ENCODE data around the gene RTN4R.
A peak's percentile ranks its signal among the peaks of the same experiment; 100 is the strongest.

The RTN4R gene

DNA sequence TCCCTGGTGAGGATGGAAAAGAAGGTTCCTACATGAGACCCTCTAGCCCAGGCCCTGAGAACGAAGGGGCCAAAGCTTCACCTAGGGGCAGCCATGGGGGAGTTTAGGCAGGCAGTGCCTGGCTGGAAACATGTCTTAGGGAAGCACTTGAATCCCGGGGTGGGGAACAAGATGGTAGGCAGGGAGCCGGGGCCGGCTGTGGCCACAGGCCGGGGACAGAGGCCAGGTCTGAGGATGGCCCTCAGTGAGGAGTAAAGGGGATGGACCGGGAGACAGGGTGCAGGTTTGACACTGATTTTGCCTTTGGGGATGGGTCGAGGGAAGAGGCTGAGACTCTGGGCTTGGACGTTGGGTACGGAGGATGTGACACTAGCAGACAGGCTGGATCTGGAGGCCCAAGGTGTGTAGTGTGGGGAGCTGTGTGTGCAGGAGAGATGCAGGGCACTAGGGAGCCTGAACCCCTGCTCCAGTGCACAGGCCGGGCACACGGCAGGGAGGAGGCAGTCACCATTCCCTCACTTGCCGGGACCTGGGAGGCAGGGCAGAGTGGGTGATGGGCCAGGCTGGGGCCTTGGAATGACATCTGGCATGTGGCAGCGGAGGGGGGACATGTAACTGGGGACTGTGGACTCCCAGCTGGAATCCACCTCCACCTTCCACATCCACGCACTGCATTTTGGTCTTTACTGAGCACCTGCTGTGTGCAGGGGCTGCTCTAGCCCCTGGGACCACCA is 6.1 kb downstream of the RTN4R start:
- Histone ChIP-seq H3K27me3 (no peaks in the 10 kb centered on the region; a peak in 1 of 22 replicates), H3K9me3 (replicated peaks in 1 of 11) (no peaks in the 10 kb centered on the region), H3K9ac (peak overlapping the region in 3 of 11 experiments; percentile 38 to 46 (median 42); a peak in 2 of 22 replicates), H3K27ac (peak overlapping the region in 1 of 11 experiments; percentile 19; a peak in 2 of 22 replicates), H3K4me1 (peaks cover 4 to 98% (median 75%) of the 10 kb centered on the region in 10 experiments; a peak in 18 of 20 replicates), H3K36me3 (peaks cover 0 to 8% (median 0%) of the 10 kb centered on the region in 11 experiments; a peak in 3 of 22 replicates), H3K4me3 (no peak overlapping the region), H4K20me1 (peaks cover 0 to 98% (median 28%) of the 10 kb centered on the region in 11 experiments; a peak in 15 of 22 replicates), H3K4me2 (peak overlapping the region in 8 of 11 experiments; percentile 69 to 99 (median 90); a peak in 16 of 22 replicates)
- TF ChIP-seq Cebpa-rat (IDR thresholded peaks at IDR 0.05): no peak

DNA sequence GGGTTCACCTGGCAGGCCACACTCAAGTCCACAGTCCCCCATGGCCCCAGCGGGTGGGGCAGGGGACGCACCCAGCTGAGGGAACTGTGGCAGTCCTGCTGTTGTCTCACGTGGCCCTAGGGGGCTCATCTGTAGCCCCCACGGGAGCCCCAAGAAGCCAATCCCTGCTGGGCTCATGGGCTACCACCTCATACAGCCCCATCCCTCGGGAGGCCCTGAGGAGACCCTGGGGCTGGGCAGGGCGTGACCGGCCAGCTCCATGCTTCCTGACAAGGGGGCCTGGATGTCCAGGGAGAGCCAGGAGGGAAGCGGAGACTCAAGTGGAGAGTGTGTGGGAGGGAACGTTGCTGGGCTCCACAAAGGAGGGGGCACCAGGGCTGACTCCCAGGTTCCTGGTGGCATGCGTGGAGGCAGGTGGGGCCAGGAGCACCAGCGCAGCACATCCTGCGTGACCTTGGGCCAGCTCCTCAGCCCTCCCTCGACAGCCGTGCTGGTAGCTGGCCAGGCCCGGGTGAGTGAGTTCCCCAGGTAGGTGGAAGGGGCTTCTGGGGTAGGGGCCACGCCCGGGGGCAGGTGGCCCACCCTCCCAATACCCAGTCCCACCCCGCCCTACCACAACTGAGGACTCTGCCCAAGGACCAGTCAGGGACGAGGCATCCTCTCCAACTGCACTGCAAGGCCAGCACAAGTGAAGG is 7.9 kb downstream of the RTN4R start:
- Histone ChIP-seq H3K4me2 (peak overlapping the region in 4 of 11 experiments; percentile 14 to 95 (median 58); a peak in 6 of 22 replicates), H4K20me1 (peaks cover 0 to 99% (median 24%) of the 10 kb centered on the region in 11 experiments; a peak in 16 of 22 replicates), H3K9ac (peak overlapping the region in 1 of 11 experiments; percentile 17; a peak in 1 of 22 replicates), H3K9me3 (replicated peaks in 1 of 11) (no peaks in the 10 kb centered on the region), H3K27me3 (no peaks in the 10 kb centered on the region; a peak in 1 of 22 replicates), H3K27ac (peak overlapping the region in 3 of 11 experiments; percentile 16 to 38 (median 25); a peak in 4 of 22 replicates), H3K4me3 (no peak overlapping the region), H3K4me1 (peaks cover 0 to 98% (median 77%) of the 10 kb centered on the region in 10 experiments; a peak in 17 of 20 replicates), H3K36me3 (peaks cover 0 to 8% (median 0%) of the 10 kb centered on the region in 11 experiments; a peak in 3 of 22 replicates)
- TF ChIP-seq Cebpa-rat (IDR thresholded peaks at IDR 0.05): no peak

DNA sequence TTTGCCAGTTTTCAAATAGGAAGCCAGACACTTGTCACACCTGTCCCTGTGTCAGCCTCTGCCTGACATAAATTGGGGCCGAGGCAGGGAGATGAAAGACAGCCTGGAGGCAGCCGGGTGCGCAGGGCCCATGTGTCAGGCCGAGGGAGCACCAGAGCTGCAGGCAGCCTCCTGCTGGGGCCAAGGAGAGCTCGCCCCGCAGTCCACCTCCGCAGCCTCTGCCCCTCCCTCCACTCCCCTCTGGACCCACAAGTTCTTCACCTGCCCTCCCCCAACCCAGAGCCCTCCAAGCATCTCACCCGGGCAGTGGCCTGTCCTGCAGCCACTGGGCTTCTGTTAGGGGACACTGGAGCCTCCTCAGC is 8.8 kb downstream of the RTN4R start:
- Histone ChIP-seq H4K20me1 (peaks cover 0 to 99% (median 16%) of the 10 kb centered on the region in 11 experiments; a peak in 13 of 22 replicates), H3K27me3 (no peaks in the 10 kb centered on the region), H3K27ac (peak overlapping the region in 1 of 11 experiments; percentile 25; a peak in 3 of 22 replicates), H3K4me3 (no peak overlapping the region), H3K9me3 (replicated peaks in 1 of 11) (no peaks in the 10 kb centered on the region), H3K4me2 (peak overlapping the region in 3 of 11 experiments; percentile 14 to 91 (median 26); a peak in 2 of 22 replicates), H3K9ac (no peak overlapping the region; a peak in 1 of 22 replicates), H3K4me1 (peaks cover 0 to 98% (median 77%) of the 10 kb centered on the region in 10 experiments; a peak in 17 of 20 replicates), H3K36me3 (peaks cover 0 to 8% (median 0%) of the 10 kb centered on the region in 11 experiments; a peak in 3 of 22 replicates)
- no peak for TF ChIP-seq Cebpa-rat (IDR thresholded peaks at IDR 0.05)

DNA sequence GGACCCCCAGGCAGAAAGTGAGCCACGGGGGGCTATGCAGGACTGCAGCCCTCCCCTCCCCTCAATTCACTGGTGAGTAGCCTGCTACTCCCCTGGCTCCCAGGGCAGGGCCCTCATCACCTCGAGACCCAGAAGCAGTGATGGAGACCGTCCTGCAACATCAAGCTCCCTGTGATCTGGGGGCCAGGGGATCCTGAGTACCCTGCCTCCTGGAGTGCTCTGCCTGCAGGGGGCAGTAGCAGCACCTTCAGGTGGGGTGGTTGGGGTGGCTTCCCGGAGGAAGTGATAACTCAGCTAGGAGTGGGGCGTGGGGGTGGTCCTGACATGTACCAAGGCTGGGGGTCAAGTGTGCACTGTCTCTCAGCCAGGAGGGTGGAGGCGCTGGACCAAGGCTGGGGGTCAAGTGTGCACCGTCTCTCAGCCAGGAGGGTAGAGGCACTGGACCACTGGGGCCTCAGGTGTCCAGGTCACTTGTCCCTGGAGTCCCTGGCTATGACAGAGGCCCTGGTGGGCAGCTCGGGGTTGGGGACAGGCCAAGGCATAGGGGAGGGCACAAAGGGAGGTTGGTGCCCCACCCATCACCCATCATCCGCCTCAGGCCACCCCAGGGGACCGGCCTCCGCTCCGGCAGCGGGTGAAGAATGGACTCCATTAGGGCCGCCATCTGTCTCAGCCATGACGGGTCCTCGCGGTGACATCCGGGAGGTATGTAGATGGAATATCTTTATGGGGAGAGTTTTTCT is 9.4 kb downstream of the RTN4R start:
- Histone ChIP-seq H3K4me1 (peaks cover 0 to 98% (median 77%) of the 10 kb centered on the region in 10 experiments; a peak in 17 of 20 replicates), H3K9ac (no peak overlapping the region; a peak in 1 of 22 replicates)

DNA sequence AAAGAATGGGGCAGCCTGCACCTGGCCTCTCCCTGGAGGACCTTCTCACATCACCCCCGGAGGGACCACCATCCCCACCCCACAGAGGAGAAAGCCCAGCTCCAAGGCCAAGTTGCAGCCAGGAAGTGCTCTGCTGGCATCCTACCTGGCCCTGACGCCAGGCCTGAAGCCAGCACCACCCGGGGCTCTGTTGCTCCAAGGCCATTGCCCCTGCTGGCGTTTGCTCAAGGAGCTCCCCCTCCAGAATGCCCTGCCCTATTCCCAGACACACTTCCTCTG is 10.2 kb downstream of the RTN4R start:
- Histone ChIP-seq H3K27me3 (no peaks in the 10 kb centered on the region), H3K9me3 (replicated peaks in 1 of 11) (no peaks in the 10 kb centered on the region), H3K27ac (no peak overlapping the region; a peak in 1 of 22 replicates), H3K4me3 (no peak overlapping the region), H3K4me1 (peaks cover 0 to 95% (median 72%) of the 10 kb centered on the region in 10 experiments; a peak in 17 of 20 replicates), H3K4me2 (0 out of 22 replicates have a peak overlapping the region, but pooled peaks of 1 of the 11 experiments have one; percentile 5), H4K20me1 (peaks cover 0 to 97% (median 16%) of the 10 kb centered on the region in 11 experiments; a peak in 12 of 22 replicates), H3K9ac (no peak overlapping the region), H3K36me3 (peaks cover 0 to 12% (median 0%) of the 10 kb centered on the region in 11 experiments; a peak in 3 of 22 replicates)
- TF ChIP-seq Cebpa-rat (IDR thresholded peaks at IDR 0.05): no peak

More for the DNA sequence above, 9.4 kb downstream of the RTN4R start:
- Histone ChIP-seq H3K4me2 (peak overlapping the region in 4 of 11 experiments; percentile 5 to 26 (median 13); a peak in 1 of 22 replicates), H3K4me3 (no peak overlapping the region), H4K20me1 (peaks cover 0 to 99% (median 16%) of the 10 kb centered on the region in 11 experiments; a peak in 13 of 22 replicates), H3K9me3 (replicated peaks in 1 of 11) (no peaks in the 10 kb centered on the region), H3K27ac (no peak overlapping the region), H3K27me3 (no peaks in the 10 kb centered on the region), H3K36me3 (peaks cover 0 to 8% (median 0%) of the 10 kb centered on the region in 11 experiments; a peak in 3 of 22 replicates)
- no peak for TF ChIP-seq Cebpa-rat (IDR thresholded peaks at IDR 0.05)

DNA sequence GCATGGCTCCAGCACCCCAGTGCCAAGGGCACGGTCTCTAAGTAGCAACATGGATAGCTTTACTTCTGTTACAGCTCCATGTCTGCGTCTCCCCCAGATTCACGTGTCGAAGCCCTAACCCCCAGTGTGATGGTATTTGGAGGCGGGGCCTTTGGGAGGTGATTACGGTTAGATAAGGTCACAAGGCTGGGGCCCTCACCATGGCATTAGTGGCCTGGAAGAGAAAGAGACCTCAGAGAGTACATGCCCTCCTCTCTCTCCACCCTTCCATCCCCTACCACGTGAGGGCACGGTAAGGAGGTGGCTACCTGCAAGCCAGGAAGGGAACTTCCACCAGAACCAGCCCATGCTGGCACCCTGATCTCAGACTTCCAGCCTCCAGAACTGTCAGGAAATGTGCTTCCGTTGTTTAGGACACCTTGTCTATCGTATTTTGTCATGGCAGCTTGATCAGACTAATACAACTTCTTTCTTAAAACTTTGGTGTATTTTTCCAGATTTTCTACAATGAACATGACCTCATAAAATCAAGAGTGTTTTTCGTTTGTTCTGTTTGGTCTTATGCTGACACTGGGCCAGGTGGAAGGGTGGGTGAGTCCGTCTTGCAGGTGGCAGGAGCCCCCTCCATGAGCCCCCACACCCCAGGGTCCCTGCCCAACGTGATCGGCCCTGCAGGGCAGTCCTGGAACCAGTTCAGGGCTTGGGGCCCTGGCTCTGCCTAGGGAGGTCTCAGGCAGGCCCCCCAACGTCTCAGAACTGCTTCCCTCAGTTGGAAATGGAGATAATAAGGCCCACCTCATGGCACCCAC is 10.7 kb downstream of the RTN4R start:
- H3K4me1 ChIP-seq: peaks cover 0 to 90% (median 67%) of the 10 kb centered on the region in 10 experiments; a peak in 17 of 20 replicates
- peaks cover 0 to 2% (median 0%) of the 10 kb centered on the region in 11 experiments; a peak in 2 of 22 replicates for H3K9me3 ChIP-seq (replicated peaks in 1 of 11)
- peak overlapping the region in 5 of 11 experiments; percentile 35 to 78 (median 67); a peak in 7 of 22 replicates for H3K4me2 ChIP-seq
- no peak overlapping the region; a peak in 1 of 22 replicates for H3K27ac ChIP-seq
- H4K20me1 ChIP-seq: peaks cover 0 to 93% (median 14%) of the 10 kb centered on the region in 11 experiments; a peak in 12 of 22 replicates
- no peaks in the 10 kb centered on the region for H3K27me3 ChIP-seq
- H3K36me3 ChIP-seq: peaks cover 0 to 15% (median 0%) of the 10 kb centered on the region in 11 experiments; a peak in 3 of 22 replicates
- no peak overlapping the region for H3K4me3 ChIP-seq
- no peak for TF ChIP-seq Cebpa-rat (IDR thresholded peaks at IDR 0.05)
- H3K9ac ChIP-seq: peak overlapping the region in 1 of 11 experiments; percentile 40; a peak in 2 of 22 replicates

DNA sequence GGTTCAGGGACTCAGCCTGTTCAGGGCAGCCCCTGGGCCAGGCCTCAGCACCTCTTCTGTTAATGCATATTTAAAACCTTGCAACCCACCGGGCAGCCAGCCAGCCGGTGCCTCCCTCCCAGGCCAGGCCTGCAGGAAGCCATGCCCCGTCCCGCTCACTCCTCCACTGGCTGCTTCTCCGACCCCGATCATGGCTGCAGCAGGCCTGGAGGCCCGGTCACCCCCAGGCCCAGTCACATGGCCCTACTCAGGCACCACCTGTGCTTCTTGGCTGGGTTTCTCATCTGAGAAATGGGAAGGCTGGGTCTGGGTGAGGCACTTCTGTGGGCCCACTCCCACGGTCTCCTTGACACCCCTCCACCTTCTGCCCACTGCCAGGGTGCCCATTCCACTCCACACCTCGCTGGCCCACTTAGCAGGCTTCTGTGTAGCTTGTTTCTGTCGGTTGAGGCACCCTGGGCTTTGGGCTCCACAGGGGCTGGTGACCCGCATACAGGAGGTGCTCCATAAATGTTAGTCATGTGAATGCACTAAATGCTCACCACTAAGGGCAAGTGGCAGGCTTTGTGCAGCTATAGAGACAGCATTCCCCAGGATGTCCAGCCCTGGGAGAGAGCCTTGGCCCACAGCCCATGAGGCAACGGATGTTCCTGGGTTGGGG is 11.4 kb downstream of the RTN4R start:
- no peak for TF ChIP-seq Cebpa-rat (IDR thresholded peaks at IDR 0.05)
- no peak overlapping the region for H3K4me3 ChIP-seq
- H3K4me2 ChIP-seq: peak overlapping the region in 8 of 11 experiments; percentile 26 to 78 (median 50); a peak in 13 of 22 replicates
- peaks cover 0 to 20% (median 0%) of the 10 kb centered on the region in 11 experiments; a peak in 3 of 22 replicates for H3K36me3 ChIP-seq
- H3K27ac ChIP-seq: peak overlapping the region in 1 of 11 experiments; percentile 14; a peak in 2 of 22 replicates
- peaks cover 0 to 86% (median 8%) of the 10 kb centered on the region in 11 experiments; a peak in 12 of 22 replicates for H4K20me1 ChIP-seq
- H3K27me3 ChIP-seq: no peaks in the 10 kb centered on the region
- H3K9ac ChIP-seq: peak overlapping the region in 4 of 11 experiments; percentile 3 to 61 (median 34); a peak in 4 of 22 replicates
- H3K4me1 ChIP-seq: peaks cover 0 to 83% (median 60%) of the 10 kb centered on the region in 10 experiments; a peak in 17 of 20 replicates
- peaks cover 0 to 7% (median 0%) of the 10 kb centered on the region in 11 experiments; a peak in 4 of 22 replicates for H3K9me3 ChIP-seq (replicated peaks in 1 of 11)

All from BLaER1 treated with 17β-estradiol and CSF1 and Interleukin-3, amounts not matched to agents 10 nM and 100 nM (cell line).